ENCODE data around the gene EIF3D. TPM values are rescaled to one million over a fixed set of nuclear protein-coding genes. Genes with fewer than 3 reads are reported as not detected.
"Not testable (repeated sequence)": the region's sequence is repeated elsewhere in the genome, so short reads cannot be mapped to it uniquely, and the experiment has no call there.

The EIF3D gene
- polyA plus RNA-seq, 1 experiment, result 505 TPM

GRCh38 chr22:36520423-36520822, 8.5 kb downstream of the EIF3D start:
- Histone ChIP-seq H3K36me3 (ENCODE audit: control insufficient read depth, insufficient read depth, low read length) (peaks cover 53% of the 10 kb centered on the region), H3K4me3 (ENCODE audit: low read depth, low read length) (no peak overlapping the region), H3K27me3 (ENCODE audit: control insufficient read depth, insufficient read depth, low read length) (no peaks in the 10 kb centered on the region)
- TF ChIP-seq CTCF (IDR thresholded peaks at IDR 0.05; ENCODE audit: insufficient read depth, low read depth, low read length), result no peak
- CTCF ChIA-PET, result interaction anchor here (7.7 kb wide), 1 partner anchor 10 kb away, joined by 63 read pairs; no protein-coding TSS in a partner anchor
- POLR2A ChIA-PET, result no interaction called here
- no peak for DNase-seq (ENCODE audit: low read depth)

GRCh38 chr22:36519906-36520305, 9.1 kb downstream of the EIF3D start:
- not testable (repeated sequence) for H3K27me3 ChIP-seq (ENCODE audit: control insufficient read depth, insufficient read depth, low read length); DNase-seq (ENCODE audit: low read depth); H3K4me3 ChIP-seq (ENCODE audit: low read depth, low read length)
- H3K36me3 ChIP-seq (ENCODE audit: control insufficient read depth, insufficient read depth, low read length), result peaks cover 55% of the 10 kb centered on the region
- POLR2A ChIA-PET, result interaction anchor here (0.6 kb wide), 1 partner anchor 242 kb away, joined by 3 read pairs; no protein-coding TSS in a partner anchor
- CTCF ChIA-PET, result interaction anchor here (7.7 kb wide), 1 partner anchor 9 kb away, joined by 63 read pairs; no protein-coding TSS in a partner anchor

GRCh38 chr22:36514766-36515165, 14.2 kb downstream of the EIF3D start:
- no peaks in the 10 kb centered on the region for H3K27me3 ChIP-seq (ENCODE audit: control insufficient read depth, insufficient read depth, low read length)
- ChIA-PET CTCF (no interaction called here), POLR2A (no interaction called here)
- no peak for DNase-seq (ENCODE audit: low read depth)
- peaks cover 56% of the 10 kb centered on the region for H3K36me3 ChIP-seq (ENCODE audit: control insufficient read depth, insufficient read depth, low read length)
- H3K4me3 ChIP-seq (ENCODE audit: low read depth, low read length), result no peak overlapping the region
- no peak for TF ChIP-seq CTCF (IDR thresholded peaks at IDR 0.05; ENCODE audit: insufficient read depth, low read depth, low read length)

GRCh38 chr22:36512991-36513390, 16.0 kb downstream of the EIF3D start:
- H3K4me3 ChIP-seq (ENCODE audit: low read depth, low read length), result no peak overlapping the region
- POLR2A ChIA-PET, result interaction anchor here (0.6 kb wide), 1 partner anchor 16 kb away, joined by 3 read pairs; no protein-coding TSS in a partner anchor
- peaks cover 41% of the 10 kb centered on the region for H3K36me3 ChIP-seq (ENCODE audit: control insufficient read depth, insufficient read depth, low read length)
- TF ChIP-seq CTCF (IDR thresholded peaks at IDR 0.05; ENCODE audit: insufficient read depth, low read depth, low read length), result no peak
- CTCF ChIA-PET, result interaction anchor here (4.7 kb wide), 1 partner anchor 10 kb away, joined by 63 read pairs; no protein-coding TSS in a partner anchor
- DNase-seq (ENCODE audit: low read depth), result no peak
- no peaks in the 10 kb centered on the region for H3K27me3 ChIP-seq (ENCODE audit: control insufficient read depth, insufficient read depth, low read length)

- DNase-seq (ENCODE audit: low read depth), result no peak
- ChIA-PET POLR2A (interaction anchor here (0.6 to 0.7 kb wide), 2 partner anchors 17 to 34 kb away, joined by 3 to 8 read pairs; no protein-coding TSS in a partner anchor), CTCF (interaction anchor here (4.7 kb wide), 1 partner anchor 10 kb away, joined by 63 read pairs; no protein-coding TSS in a partner anchor)
- Histone ChIP-seq H3K36me3 (ENCODE audit: control insufficient read depth, insufficient read depth, low read length) (peaks cover 38% of the 10 kb centered on the region), H3K4me3 (ENCODE audit: low read depth, low read length) (no peak overlapping the region), H3K27me3 (ENCODE audit: control insufficient read depth, insufficient read depth, low read length) (no peaks in the 10 kb centered on the region)
- no peak for TF ChIP-seq CTCF (IDR thresholded peaks at IDR 0.05; ENCODE audit: insufficient read depth, low read depth, low read length)
These were observed 16.6 kb downstream of the EIF3D start for GRCh38 chr22:36512333-36512732.

Data from BJ (cell line).